GM10248 (cell line): ENCODE results near the gene DUS2.

Experiments used
- CTCF ChIA-PET: fragments of 300-600 bp; sonication (Branson Sonifier 250); formaldehyde crosslinking; extraction: SDS; loops from one replicate; lab custom pipeline; 2021; ENCODE audit warnings: antibody characterized with exemption; lab: Yijun Ruan, JAX
- POLR2A ChIA-PET: fragments of 350-650 bp; sonication (Branson Sonifier 250); formaldehyde crosslinking; extraction: SDS; loops from one replicate; lab custom pipeline; 2020; ENCODE audit warnings: antibody characterized with exemption; lab: Yijun Ruan, JAX
- DNase-seq: peaks from one replicate; pipeline ENCODE4 v3.0.0; 2012; ENCODE audit errors: extremely low spot score
- CTCF ChIP-seq: IDR thresholded peaks from 2 replicates; pipeline ENCODE4 v1.5.1; 2012; ENCODE audit warnings: mild to moderate bottlenecking, low read depth; ENCODE audit errors: extremely low read depth, missing control alignments, control extremely low read depth

The DUS2 gene

GRCh38 chr16:68022728-68023537, at the start of gene DUS2, which contains the start of gene DDX28:
TSS of gene DUS2 (plus strand) at chr16:68023284. CDS start at chr16:68038024, 14,740 bp downstream.
TSS of gene DDX28 (minus strand) at chr16:68023232. CDS start at chr16:68023202, 30 bp downstream.
- peak; percentile 92 for DNase-seq
- ChIA-PET CTCF (interaction anchor here (0.9 to 2.9 kb wide), 9 partner anchors 12 to 306 kb away, joined by 3 to 25 read pairs (median 4); no protein-coding TSS in a partner anchor), POLR2A (interaction anchor here (0.6 kb wide), 2 partner anchors 24 to 174 kb away, joined by 3 to 4 read pairs; no protein-coding TSS in a partner anchor)
- peak; percentile 17 for TF ChIP-seq CTCF

GRCh38 chr16:67975321-67976105, 47.6 kb upstream of the DUS2 start:
- peak; percentile 60 for DNase-seq
- TF ChIP-seq CTCF, result no peak
- CTCF ChIA-PET, result interaction anchor here (1.2 to 3.9 kb wide), 4 partner anchors 10 to 18 kb away, joined by 3 to 21 read pairs (median 5); no protein-coding TSS in a partner anchor
- POLR2A ChIA-PET, result no interaction called here

GRCh38 chr16:67976205-67976604, 46.9 kb upstream of the DUS2 start:
- POLR2A ChIA-PET, result no interaction called here

GRCh38 chr16:67977005-67977404, 46.1 kb upstream of the DUS2 start:
- DNase-seq, result no peak
- ChIA-PET POLR2A (no interaction called here), CTCF (interaction anchor here (1.0 to 3.9 kb wide), 6 partner anchors 10 to 162 kb away, joined by 3 to 21 read pairs (median 4); no protein-coding TSS in a partner anchor)
- TF ChIP-seq CTCF, result no peak

More at GRCh38 chr16:67976205-67976604, 46.9 kb upstream of the DUS2 start:
- no peak for TF ChIP-seq CTCF
- DNase-seq, result no peak
- CTCF ChIA-PET, result interaction anchor here (1.7 to 3.9 kb wide), 3 partner anchors 10 to 17 kb away, joined by 3 to 21 read pairs (median 6); no protein-coding TSS in a partner anchor

GRCh38 chr16:67977469-67978227, 45.4 kb upstream of the DUS2 start:
- ChIA-PET POLR2A (no interaction called here), CTCF (interaction anchor here (0.9 to 3.9 kb wide), 7 partner anchors 9 to 162 kb away, joined by 3 to 21 read pairs (median 3); no protein-coding TSS in a partner anchor)
- no peak for TF ChIP-seq CTCF
- no peak for DNase-seq
